KOPT-K1 (cell line): ENCODE results near the gene KCMF1.
A peak's percentile ranks its signal among the peaks of the same experiment; 100 is the strongest.

Source experiments
- H3K27ac ChIP-seq: fragments of 200-600 bp; sonication (generic); 2 replicates; pipeline ENCODE4 v1.5.1; 2016; ENCODE audit warnings: antibody characterized with exemption, mild to moderate bottlenecking, low read depth, low read length; ENCODE audit not compliant: poor library complexity, severe bottlenecking
- H3K36me3 ChIP-seq: fragments of 200-600 bp; sonication (generic); 2 replicates; pipeline ENCODE4 v1.5.1; 2017; ENCODE audit warnings: antibody characterized with exemption, mild to moderate bottlenecking, low read length, moderate library complexity; ENCODE audit not compliant: insufficient read depth
- H3K9me3 ChIP-seq: fragments of 200-600 bp; sonication (generic); 2 replicates; pipeline ENCODE4 v1.5.1; 2017; ENCODE audit warnings: antibody characterized with exemption, low read length, mild to moderate bottlenecking; ENCODE audit not compliant: insufficient read depth, poor library complexity, severe bottlenecking

KCMF1 gene

DNA sequence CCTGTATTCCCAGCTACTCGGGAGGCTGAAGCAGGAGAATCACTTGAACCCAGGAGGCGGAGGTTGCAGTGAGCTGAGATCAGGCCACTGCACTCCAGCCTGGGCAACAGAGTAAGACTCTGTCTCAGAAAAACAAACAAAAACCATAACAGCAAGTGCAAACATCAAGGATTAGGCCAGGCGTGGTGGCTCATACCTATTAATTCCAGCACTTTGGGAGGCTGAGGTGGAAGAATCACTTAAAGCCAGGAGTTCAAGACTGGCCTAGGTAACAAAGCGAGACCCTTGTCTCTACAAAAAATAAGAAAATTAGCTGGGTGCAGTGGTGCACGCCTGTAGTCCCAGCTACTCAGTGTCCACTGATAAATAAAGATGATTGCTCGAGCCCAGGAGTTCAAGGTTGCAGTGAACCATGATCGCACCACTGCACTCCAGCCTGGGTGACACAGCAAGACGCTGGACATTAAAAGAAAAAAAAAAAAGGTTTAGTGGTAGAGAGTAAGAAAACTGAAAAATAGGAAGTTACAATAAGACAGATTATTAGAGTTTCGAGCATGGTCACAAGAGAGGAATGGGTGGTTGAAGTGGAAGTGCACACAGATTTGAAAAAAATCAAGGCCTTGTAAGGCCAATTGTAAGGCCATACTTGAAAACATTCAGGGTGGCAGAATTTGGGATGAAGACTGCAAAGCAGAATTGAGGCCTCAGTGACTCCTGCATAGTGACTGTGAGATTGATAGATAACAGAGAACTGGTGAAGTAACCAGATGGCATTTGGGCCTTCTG, 6.4 kb upstream of the KCMF1 start:
- peaks cover 63% of the 10 kb centered on the region for H3K36me3 ChIP-seq
- H3K27ac ChIP-seq = no peak overlapping the region
- no peaks in the 10 kb centered on the region for H3K9me3 ChIP-seq

DNA sequence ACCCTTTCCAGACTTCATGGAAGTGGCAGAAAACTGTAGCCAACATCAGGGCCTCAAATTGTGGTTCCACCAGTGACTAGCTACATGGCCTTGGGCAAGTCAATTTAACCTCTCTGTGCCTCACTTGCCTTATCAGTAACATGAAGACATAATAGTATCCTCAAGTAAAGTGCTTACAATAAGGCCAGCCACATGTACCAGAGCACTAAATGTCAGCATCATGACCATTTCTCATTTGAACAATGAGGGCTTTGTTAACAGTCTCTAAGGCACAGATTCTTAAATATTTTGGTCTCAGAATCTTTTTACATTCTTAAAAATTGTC, 5.8 kb upstream of the KCMF1 start:
- peaks cover 63% of the 10 kb centered on the region for H3K36me3 ChIP-seq
- no peaks in the 10 kb centered on the region for H3K9me3 ChIP-seq
- no peak overlapping the region for H3K27ac ChIP-seq

DNA sequence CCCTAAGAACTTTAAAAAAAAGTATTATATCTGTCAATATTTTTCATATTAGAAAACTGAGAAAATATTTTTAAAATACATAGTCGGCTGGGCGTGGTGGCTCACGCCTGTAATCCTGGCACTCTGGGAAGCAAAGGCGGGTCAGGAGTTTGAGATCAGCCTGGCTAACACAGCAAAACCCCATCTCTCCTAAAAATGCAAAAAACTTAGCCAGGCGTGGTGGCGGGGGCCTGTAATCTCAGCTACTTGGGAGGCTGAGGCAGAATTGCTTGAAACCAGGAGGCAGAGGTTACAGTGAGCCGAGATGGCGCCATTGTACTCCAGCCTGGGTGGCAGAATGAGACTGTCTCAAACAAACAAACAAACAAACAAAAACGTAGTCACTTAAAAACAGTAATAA, 5.1 kb upstream of the KCMF1 start:
- Histone ChIP-seq H3K9me3 (no peaks in the 10 kb centered on the region), H3K27ac (no peak overlapping the region), H3K36me3 (peaks cover 61% of the 10 kb centered on the region)

DNA sequence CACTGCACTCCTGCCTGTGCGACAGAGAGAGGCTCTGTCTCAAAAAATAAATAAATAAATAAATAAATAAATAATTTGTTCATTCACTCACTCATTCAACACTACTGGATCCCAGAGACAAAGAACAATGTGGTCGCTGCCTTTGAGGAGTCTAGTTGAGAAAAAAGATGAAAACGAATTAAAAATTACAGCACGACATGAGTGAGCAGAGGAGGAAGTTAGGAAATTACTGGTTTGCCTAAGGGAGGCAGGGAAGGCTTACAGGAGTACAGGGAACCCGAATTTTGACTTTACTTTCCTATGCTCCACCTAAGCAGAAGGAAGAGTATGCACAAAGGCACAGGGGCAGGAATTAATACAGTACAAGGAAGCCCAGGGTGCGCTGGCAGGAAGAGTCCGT, 4.2 kb upstream of the KCMF1 start:
- peaks cover 52% of the 10 kb centered on the region for H3K36me3 ChIP-seq
- no peak overlapping the region for H3K27ac ChIP-seq
- H3K9me3 ChIP-seq = no peaks in the 10 kb centered on the region

DNA sequence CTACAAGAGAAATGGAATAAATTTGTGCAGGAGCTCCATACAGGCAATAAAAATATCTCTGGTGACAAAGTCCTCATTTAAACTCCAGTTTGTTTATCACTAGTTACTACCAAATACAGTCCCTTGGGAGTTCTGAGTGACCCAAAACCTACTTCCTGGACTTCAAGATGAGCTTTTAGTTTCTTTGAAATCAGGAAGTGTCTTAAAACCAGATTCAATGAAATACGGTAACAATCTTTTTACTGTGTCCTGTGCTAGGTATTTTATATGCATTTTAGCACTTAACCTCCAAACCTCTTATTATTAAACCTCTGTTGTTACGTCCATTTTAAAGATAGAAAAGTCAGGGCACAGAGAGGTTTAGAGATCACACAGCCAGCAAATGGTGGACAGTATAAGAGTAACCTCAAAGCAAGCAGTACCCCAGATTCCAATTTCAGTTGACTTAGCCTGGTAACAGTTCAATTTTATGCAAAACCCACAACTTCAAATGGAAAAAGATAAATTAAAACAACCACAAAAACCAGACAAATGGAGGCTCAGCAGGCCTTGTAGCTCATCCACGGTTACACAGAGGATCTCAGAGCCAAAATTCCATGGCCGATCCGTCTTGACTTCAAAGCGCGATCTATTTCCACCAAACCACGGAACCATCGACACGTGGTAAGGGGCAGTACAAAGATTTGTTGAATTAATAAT, 1.3 kb upstream of the KCMF1 start:
- Histone ChIP-seq H3K27ac (peak overlapping the region; percentile 93), H3K9me3 (no peaks in the 10 kb centered on the region), H3K36me3 (peaks cover 29% of the 10 kb centered on the region)

DNA sequence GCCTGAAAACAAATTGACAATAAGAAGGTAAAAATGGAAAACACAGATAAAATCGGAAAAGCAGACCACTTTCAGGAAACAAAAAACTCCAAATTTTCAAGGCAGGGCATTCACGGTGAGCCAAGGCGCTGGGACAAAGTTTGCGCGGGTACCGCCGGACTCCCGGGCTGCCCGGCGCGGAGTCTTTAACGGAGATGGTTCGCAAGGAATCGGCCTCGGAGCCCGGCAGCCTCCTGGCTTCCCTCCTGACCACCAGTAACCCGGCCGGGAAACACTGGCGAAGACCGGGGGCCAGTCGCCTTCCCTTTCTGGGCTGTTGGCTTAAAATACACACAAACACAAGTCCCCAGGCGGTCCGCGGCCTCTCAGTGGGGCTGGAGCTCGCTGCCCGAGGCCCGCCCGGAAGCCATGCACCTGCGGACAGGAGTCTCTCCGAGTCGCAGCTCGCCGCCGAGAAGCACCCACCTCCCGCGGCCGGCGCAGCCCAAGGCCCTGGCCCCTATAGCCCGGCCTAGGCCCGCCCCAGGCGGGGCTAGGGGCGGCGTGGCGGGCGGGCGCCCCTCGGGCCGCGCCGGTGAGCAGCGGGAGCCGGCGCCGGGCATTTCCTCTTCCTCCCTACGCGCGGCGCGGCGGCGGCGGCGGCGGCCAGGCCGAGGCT, 622 bp upstream of the KCMF1 start:
- Histone ChIP-seq H3K9me3 (no peaks in the 10 kb centered on the region), H3K36me3 (peaks cover 22% of the 10 kb centered on the region), H3K27ac (peak overlapping the region; percentile 93)

DNA sequence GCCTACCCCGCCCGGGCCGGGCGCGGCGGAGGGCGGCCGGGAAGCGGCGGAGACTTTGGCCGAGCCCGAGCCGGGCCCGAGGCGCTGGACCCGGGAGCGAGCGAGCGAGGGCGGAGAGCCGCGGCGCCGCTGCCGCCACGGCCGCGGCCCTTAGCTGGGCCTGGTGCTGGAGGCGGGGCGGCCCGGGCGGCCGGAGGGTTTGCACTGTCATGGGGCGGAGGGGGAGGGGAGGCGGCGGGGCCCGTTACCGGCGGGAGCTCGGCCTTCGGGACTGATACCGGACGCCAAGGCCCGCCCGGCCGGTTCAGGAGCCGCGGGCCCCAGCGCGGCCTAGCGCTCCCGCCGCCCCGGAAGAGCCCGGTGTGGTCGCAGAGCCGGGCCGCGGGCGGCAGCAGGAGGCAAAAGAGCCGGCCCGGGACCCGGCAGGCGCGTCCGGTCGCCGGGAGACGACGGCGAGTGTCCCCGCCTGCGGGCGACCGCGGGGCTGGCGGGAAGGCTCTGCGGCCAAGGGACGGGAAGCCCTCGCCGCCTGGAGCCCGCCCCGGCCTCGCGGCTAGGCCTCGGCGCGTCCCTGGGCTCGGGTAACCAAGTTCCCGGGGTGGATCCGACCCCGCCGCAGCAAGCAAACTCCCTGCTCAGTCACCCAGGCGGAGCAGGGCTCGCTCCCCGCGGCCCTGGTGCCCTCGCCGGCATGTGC, 697 bp downstream of the KCMF1 start:
- Histone ChIP-seq H3K9me3 (no peaks in the 10 kb centered on the region), H3K36me3 (peaks cover 9% of the 10 kb centered on the region)

DNA sequence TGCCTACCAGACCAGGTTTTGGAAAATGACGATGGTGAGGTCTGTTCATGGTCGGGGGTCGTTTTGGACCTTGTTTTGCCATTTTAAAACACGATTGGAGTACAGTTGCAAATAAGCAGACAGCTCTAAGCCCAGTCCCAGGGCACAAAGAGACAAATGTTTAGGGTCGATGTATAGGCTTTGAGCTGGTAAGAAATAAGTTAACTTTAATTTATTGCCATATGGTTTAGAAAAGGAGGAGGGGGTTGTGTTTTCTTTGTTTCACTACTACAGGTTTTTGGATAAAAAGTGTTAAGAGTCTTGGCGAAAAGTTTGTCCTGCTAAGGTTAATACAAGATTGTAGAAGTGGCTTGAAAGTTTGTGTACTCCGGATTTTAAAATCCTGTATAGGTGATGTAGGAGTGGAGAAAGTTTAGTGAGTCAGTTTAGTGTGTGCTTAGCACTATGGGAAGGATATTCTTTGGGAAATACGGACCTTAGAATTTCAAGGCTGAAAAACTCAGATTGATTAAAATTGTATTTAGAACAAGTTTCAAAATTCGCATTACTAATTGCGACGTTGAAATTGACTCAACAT, 1.3 kb downstream of the KCMF1 start:
- H3K36me3 ChIP-seq = peaks cover 10% of the 10 kb centered on the region; the same call in 1 of the 2 replicates
- H3K9me3 ChIP-seq = no peaks in the 10 kb centered on the region
- peak overlapping the region; percentile 93 for H3K27ac ChIP-seq

More for the DNA sequence above, 697 bp downstream of the KCMF1 start:
- peak overlapping the region; percentile 93 for H3K27ac ChIP-seq

DNA sequence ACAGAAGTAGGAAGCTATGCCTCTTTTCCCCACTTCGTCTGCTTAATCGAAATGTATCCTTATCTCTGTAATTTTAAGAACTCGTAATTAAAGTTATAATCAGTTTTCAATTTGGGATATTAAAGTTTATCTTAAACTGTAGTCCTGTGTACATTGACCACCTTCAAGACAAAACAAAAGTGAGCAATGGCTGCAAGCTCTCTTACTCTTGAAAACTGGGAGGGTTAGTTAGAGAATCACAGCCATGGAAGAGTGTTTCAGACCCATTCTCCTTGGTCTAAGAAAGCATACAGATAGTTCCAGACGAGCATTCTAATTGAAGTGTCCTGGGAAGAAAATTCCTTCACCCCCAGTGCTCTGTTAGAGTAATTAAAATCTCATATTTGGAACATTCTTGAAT, 2.0 kb downstream of the KCMF1 start:
- Histone ChIP-seq H3K9me3 (no peaks in the 10 kb centered on the region), H3K27ac (peak overlapping the region; percentile 93), H3K36me3 (peaks cover 16% of the 10 kb centered on the region; the same call in 1 of the 2 replicates)

DNA sequence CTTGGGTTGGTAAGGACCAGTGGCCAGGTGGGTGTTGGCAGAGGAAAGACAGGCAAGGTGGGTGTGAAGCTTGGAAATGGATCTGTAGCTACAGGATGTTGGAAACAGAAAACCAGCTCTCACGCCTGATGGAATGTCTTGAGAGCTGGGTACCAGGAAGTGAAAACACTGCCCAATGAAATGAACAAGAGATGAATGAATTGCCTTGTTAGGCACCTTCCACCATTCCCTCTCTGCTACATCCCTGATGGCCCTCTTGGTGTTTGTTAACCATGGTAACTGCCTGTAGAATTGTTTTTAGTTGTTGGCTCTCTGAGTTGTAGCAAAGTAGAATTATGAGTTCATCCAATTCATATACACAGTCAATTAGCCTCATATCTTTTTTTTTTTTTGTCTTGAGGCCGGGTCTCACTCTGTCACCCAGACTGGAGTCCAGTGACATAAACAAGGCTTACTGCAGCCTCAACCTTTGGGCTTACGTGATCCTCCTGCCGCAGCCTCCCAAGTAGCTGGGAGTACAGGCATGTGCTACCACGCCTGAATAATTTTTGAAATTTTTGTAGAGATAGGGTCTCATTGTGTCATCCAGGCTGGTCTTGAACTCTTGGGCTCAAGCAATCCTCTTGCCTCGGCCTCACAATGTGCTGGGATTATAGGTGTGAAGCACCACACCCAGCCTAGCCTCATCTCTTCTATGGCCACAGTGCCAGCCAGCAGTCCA, 9.5 kb downstream of the KCMF1 start:
- Histone ChIP-seq H3K36me3 (peaks cover 16% of the 10 kb centered on the region; the same call in 1 of the 2 replicates), H3K9me3 (no peaks in the 10 kb centered on the region), H3K27ac (no peak overlapping the region)

DNA sequence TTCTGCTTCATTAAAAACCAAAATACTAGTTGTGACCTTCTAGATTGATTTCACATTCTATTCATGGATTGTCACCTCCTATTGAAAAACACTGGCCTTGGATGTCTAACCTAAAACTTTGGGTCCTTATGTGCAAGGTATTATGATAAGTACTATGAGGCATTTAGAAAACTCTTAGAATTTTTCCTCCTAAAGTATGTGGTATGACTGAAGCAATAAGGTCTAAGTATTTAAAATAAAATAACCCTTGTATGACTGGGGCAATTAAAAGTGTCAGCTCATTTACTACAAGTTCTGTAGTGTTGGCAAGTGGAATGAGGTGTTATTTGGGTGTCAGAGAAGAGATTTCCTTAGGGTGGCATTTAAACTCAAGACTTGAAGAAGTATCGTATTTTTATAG, 15.1 kb downstream of the KCMF1 start:
- Histone ChIP-seq H3K27ac (no peak overlapping the region), H3K36me3 (no peaks in the 10 kb centered on the region), H3K9me3 (no peaks in the 10 kb centered on the region)

DNA sequence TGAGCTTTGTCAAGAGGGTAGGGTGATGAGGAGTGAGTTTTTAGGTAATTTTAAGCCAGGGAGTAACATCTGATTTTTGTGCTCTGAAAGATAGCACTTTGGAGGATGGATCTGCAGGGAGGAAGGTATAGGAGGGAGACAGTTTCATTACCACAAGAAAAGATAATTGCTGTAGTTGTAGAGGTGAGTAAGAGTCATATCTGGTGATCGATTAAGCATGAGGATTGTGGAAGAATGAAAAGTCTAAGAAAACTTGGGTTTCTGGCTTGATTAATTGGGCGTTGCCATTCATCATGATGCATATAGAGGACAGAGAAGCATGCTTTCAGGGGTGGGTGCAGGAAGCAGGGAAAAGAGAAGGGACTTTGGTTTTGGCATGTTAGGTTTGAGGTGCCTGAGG, 18.5 kb downstream of the KCMF1 start:
- no peak overlapping the region for H3K27ac ChIP-seq
- no peaks in the 10 kb centered on the region; the same call in 1 of the 2 replicates for H3K36me3 ChIP-seq
- no peaks in the 10 kb centered on the region for H3K9me3 ChIP-seq

DNA sequence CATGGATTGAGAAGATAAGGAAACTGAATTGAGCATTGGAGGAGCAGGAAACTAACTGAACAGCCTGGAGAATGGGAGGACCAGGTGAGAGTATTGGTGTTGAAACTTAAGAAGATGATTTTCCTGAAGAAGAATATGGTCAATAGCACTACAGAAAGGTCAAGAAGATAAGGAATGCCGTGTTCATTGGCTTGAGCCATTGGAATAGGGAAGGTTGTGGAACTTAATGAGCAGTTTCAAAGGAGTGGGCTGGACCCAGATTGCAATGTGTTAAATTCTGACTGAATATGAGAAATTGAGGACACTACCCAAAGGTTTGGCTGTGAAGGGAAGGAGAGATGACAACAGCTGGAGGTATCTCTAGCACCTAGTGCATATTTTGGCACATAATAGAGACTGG, 19.0 kb downstream of the KCMF1 start:
- no peak overlapping the region for H3K27ac ChIP-seq
- H3K36me3 ChIP-seq = no peaks in the 10 kb centered on the region; the same call in 1 of the 2 replicates

DNA sequence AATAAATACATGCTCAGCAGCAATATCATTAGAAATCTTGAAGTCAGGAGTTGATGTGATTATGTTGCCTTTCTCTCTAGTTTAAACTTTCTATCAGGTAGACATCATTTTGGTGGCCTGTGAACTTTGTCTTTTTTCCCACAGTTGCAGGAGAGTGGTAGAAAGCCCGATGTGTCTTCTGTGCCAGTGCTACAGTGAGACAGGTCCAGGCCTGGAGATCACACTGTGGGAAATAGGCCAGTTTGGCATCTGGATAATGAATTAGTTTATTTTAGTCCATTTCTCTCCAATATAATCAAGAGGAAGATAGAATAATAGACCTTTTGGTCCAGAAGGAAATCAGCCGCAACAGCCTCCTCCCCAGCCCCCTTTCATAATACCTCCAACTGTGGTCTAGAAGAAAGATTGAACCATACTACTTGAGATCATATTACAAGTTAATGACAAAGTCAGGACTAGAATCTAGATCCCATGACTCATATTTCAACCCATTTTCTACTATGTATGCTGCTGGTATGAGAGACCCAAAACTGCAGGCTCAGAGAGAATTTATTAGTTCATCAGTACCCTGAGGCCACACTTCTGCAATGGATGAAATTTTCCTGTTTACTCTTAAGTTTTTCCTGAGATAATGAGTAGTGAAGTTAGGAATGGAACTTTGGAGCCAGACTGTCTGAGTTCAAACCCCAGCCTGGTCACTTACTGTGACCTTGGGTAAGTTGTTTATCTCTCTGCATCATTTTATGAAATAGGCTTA, 20.6 kb downstream of the KCMF1 start:
- H3K9me3 ChIP-seq = no peaks in the 10 kb centered on the region
- H3K27ac ChIP-seq = no peak overlapping the region
- H3K36me3 ChIP-seq = no peaks in the 10 kb centered on the region; the same call in 1 of the 2 replicates

More for the DNA sequence above, 19.0 kb downstream of the KCMF1 start:
- no peaks in the 10 kb centered on the region for H3K9me3 ChIP-seq
